ENCODE data around the gene TCOF1. TPM values are rescaled to one million over a fixed set of nuclear protein-coding genes. Genes with fewer than 3 reads are reported as not detected.

The TCOF1 gene
- total RNA-seq, 1 donor: 21.7 TPM

GRCh38 chr5:150428106-150428876 is 70.8 kb downstream of the TCOF1 start:
- no peak overlapping the region for H3K4me3 ChIP-seq (ENCODE audit: low read length)
- no peaks in the 10 kb centered on the region for H3K9me3 ChIP-seq (ENCODE audit: low read depth, low read length)
- H3K27me3 ChIP-seq (ENCODE audit: insufficient read depth, low read length): no peaks in the 10 kb centered on the region
- peaks cover 23% of the 10 kb centered on the region for H3K4me1 ChIP-seq (ENCODE audit: insufficient read depth, low read length)

GRCh38 chr5:150428978-150429377 is 71.5 kb downstream of the TCOF1 start:
- H3K27me3 ChIP-seq (ENCODE audit: insufficient read depth, low read length): no peaks in the 10 kb centered on the region
- peaks cover 30% of the 10 kb centered on the region for H3K4me1 ChIP-seq (ENCODE audit: insufficient read depth, low read length)
- no peaks in the 10 kb centered on the region for H3K9me3 ChIP-seq (ENCODE audit: low read depth, low read length)
- no peak overlapping the region for H3K4me3 ChIP-seq (ENCODE audit: low read length)

GRCh38 chr5:150429410-150429873 is 71.9 kb downstream of the TCOF1 start:
- no peaks in the 10 kb centered on the region for H3K27me3 ChIP-seq (ENCODE audit: insufficient read depth, low read length)
- H3K9me3 ChIP-seq (ENCODE audit: low read depth, low read length): no peaks in the 10 kb centered on the region
- peaks cover 30% of the 10 kb centered on the region for H3K4me1 ChIP-seq (ENCODE audit: insufficient read depth, low read length)
- no peak overlapping the region for H3K4me3 ChIP-seq (ENCODE audit: low read length)

GRCh38 chr5:150431048-150431447 is 73.6 kb downstream of the TCOF1 start:
- Histone ChIP-seq H3K27me3 (ENCODE audit: insufficient read depth, low read length) (no peaks in the 10 kb centered on the region), H3K4me3 (ENCODE audit: low read length) (no peak overlapping the region), H3K4me1 (ENCODE audit: insufficient read depth, low read length) (peaks cover 33% of the 10 kb centered on the region), H3K9me3 (ENCODE audit: low read depth, low read length) (no peaks in the 10 kb centered on the region)

GRCh38 chr5:150431574-150431973 is 74.1 kb downstream of the TCOF1 start:
- H3K4me1 ChIP-seq (ENCODE audit: insufficient read depth, low read length): peaks cover 39% of the 10 kb centered on the region
- H3K4me3 ChIP-seq (ENCODE audit: low read length): no peak overlapping the region
- H3K27me3 ChIP-seq (ENCODE audit: insufficient read depth, low read length): no peaks in the 10 kb centered on the region

GRCh38 chr5:150434464-150434863 is 77.0 kb downstream of the TCOF1 start:
- no peak overlapping the region for H3K4me3 ChIP-seq (ENCODE audit: low read length)
- H3K4me1 ChIP-seq (ENCODE audit: insufficient read depth, low read length): peaks cover 38% of the 10 kb centered on the region
- H3K27me3 ChIP-seq (ENCODE audit: insufficient read depth, low read length): no peaks in the 10 kb centered on the region
- H3K9me3 ChIP-seq (ENCODE audit: low read depth, low read length): no peaks in the 10 kb centered on the region

More at GRCh38 chr5:150431574-150431973, 74.1 kb downstream of the TCOF1 start:
- no peaks in the 10 kb centered on the region for H3K9me3 ChIP-seq (ENCODE audit: low read depth, low read length)

- H3K27me3 ChIP-seq (ENCODE audit: insufficient read depth, low read length): no peaks in the 10 kb centered on the region
- peaks cover 28% of the 10 kb centered on the region for H3K4me1 ChIP-seq (ENCODE audit: insufficient read depth, low read length)
- H3K9me3 ChIP-seq (ENCODE audit: low read depth, low read length): no peaks in the 10 kb centered on the region
- no peak overlapping the region for H3K4me3 ChIP-seq (ENCODE audit: low read length)
Measured at GRCh38 chr5:150436141-150436680, 78.7 kb downstream of the TCOF1 start.

GRCh38 chr5:150438873-150439546 is 81.5 kb downstream of the TCOF1 start:
- Histone ChIP-seq H3K4me1 (ENCODE audit: insufficient read depth, low read length) (peaks cover 10% of the 10 kb centered on the region), H3K9me3 (ENCODE audit: low read depth, low read length) (no peaks in the 10 kb centered on the region), H3K27me3 (ENCODE audit: insufficient read depth, low read length) (no peaks in the 10 kb centered on the region), H3K4me3 (ENCODE audit: low read length) (no peak overlapping the region)

GRCh38 chr5:150440948-150441812 is 83.7 kb downstream of the TCOF1 start:
- H3K27me3 ChIP-seq (ENCODE audit: insufficient read depth, low read length): no peaks in the 10 kb centered on the region
- H3K9me3 ChIP-seq (ENCODE audit: low read depth, low read length): no peaks in the 10 kb centered on the region
- H3K4me1 ChIP-seq (ENCODE audit: insufficient read depth, low read length): peaks cover 5% of the 10 kb centered on the region
- no peak overlapping the region for H3K4me3 ChIP-seq (ENCODE audit: low read length)

- Histone ChIP-seq H3K4me1 (ENCODE audit: insufficient read depth, low read length) (peaks cover under 1% of the 10 kb centered on the region), H3K4me3 (ENCODE audit: low read length) (no peak overlapping the region), H3K27me3 (ENCODE audit: insufficient read depth, low read length) (no peaks in the 10 kb centered on the region), H3K9me3 (ENCODE audit: low read depth, low read length) (no peaks in the 10 kb centered on the region)
Measured at GRCh38 chr5:150441813-150442698, 84.6 kb downstream of the TCOF1 start.

GRCh38 chr5:150442699-150443080 is 85.2 kb downstream of the TCOF1 start:
- Histone ChIP-seq H3K9me3 (ENCODE audit: low read depth, low read length) (no peaks in the 10 kb centered on the region), H3K4me1 (ENCODE audit: insufficient read depth, low read length) (peaks cover 6% of the 10 kb centered on the region), H3K4me3 (ENCODE audit: low read length) (no peak overlapping the region), H3K27me3 (ENCODE audit: insufficient read depth, low read length) (no peaks in the 10 kb centered on the region)

- Histone ChIP-seq H3K4me3 (ENCODE audit: low read length) (no peak overlapping the region), H3K4me1 (ENCODE audit: insufficient read depth, low read length) (peaks cover 14% of the 10 kb centered on the region), H3K9me3 (ENCODE audit: low read depth, low read length) (no peaks in the 10 kb centered on the region), H3K27me3 (ENCODE audit: insufficient read depth, low read length) (no peaks in the 10 kb centered on the region)
Measured at GRCh38 chr5:150443242-150444075, 86.0 kb downstream of the TCOF1 start.

GRCh38 chr5:150444770-150445169 is 87.3 kb downstream of the TCOF1 start:
- Histone ChIP-seq H3K4me3 (ENCODE audit: low read length) (no peak overlapping the region), H3K4me1 (ENCODE audit: insufficient read depth, low read length) (peaks cover 21% of the 10 kb centered on the region), H3K27me3 (ENCODE audit: insufficient read depth, low read length) (no peaks in the 10 kb centered on the region)

More at GRCh38 chr5:150444770-150445169, 87.3 kb downstream of the TCOF1 start:
- H3K9me3 ChIP-seq (ENCODE audit: low read depth, low read length): no peaks in the 10 kb centered on the region
